ENCODE measurements around the gene POC1B.

The POC1B gene

GRCh38 chr12:89525824-89526770 is at the start of gene POC1B:
Gene POC1B, minus strand, starts transcription at chr12:89526047. Its CDS starts 152 bp downstream, at chr12:89525895.
- peak; percentile 90 for DNase-seq

GRCh38 chr12:89575374-89575773 is 49.5 kb upstream of the POC1B start:
- peak; percentile 57 for DNase-seq

- DNase-seq = peak; percentile 87
These were observed 48.9 kb upstream of the POC1B start for GRCh38 chr12:89574736-89575208.

- DNase-seq = no peak
These were observed 47.4 kb upstream of the POC1B start for GRCh38 chr12:89573051-89573810.

- DNase-seq = no peak
These were observed 45.8 kb upstream of the POC1B start for GRCh38 chr12:89571491-89572195.

- DNase-seq = no peak
These were observed 42.6 kb upstream of the POC1B start for GRCh38 chr12:89568484-89568883.

GRCh38 chr12:89567691-89568239 is 41.9 kb upstream of the POC1B start:
- DNase-seq = no peak

- peak; percentile 62 for DNase-seq
These were observed 40.8 kb upstream of the POC1B start for GRCh38 chr12:89566615-89567014.

GRCh38 chr12:89565002-89565401 is 39.2 kb upstream of the POC1B start:
- DNase-seq = peak; percentile 32

- DNase-seq = no peak
These were observed 33.9 kb upstream of the POC1B start for GRCh38 chr12:89559753-89560152.

- no peak for DNase-seq
These were observed 31.1 kb upstream of the POC1B start for GRCh38 chr12:89556976-89557375.

- no peak for DNase-seq
These were observed 26.5 kb upstream of the POC1B start for GRCh38 chr12:89552376-89552775.

- DNase-seq = peak; percentile 11
These were observed 25.9 kb upstream of the POC1B start for GRCh38 chr12:89551747-89552146.

- no peak for DNase-seq
These were observed 21.3 kb upstream of the POC1B start for GRCh38 chr12:89547101-89547500.

GRCh38 chr12:89546151-89546550 is 20.3 kb upstream of the POC1B start:
- no peak for DNase-seq

GRCh38 chr12:89544681-89545184 is 18.9 kb upstream of the POC1B start:
- no peak for DNase-seq

GRCh38 chr12:89544022-89544421 is 18.2 kb upstream of the POC1B start:
- peak; percentile 54 for DNase-seq

- peak; percentile 92 for DNase-seq
These were observed 17.2 kb upstream of the POC1B start for GRCh38 chr12:89542912-89543592.

GRCh38 chr12:89542236-89542635 is 16.4 kb upstream of the POC1B start:
- DNase-seq = no peak

GRCh38 chr12:89540586-89540985 is 14.7 kb upstream of the POC1B start:
- DNase-seq = peak; percentile 89

GRCh38 chr12:89539426-89540223 is 13.8 kb upstream of the POC1B start:
- peak; percentile 84 for DNase-seq

Measured in OCI-M1 (cell line).